ENCODE results near the gene DISC1.
"Not testable (repeated sequence)": the region's sequence is repeated elsewhere in the genome, so short reads cannot be mapped to it uniquely, and the experiment has no call there.

DISC1 gene

GRCh38 chr1:231733063-231733462 lies 106.5 kb downstream of the DISC1 start:
- DNase-seq (ENCODE audit: low read depth), result no peak

DNA sequence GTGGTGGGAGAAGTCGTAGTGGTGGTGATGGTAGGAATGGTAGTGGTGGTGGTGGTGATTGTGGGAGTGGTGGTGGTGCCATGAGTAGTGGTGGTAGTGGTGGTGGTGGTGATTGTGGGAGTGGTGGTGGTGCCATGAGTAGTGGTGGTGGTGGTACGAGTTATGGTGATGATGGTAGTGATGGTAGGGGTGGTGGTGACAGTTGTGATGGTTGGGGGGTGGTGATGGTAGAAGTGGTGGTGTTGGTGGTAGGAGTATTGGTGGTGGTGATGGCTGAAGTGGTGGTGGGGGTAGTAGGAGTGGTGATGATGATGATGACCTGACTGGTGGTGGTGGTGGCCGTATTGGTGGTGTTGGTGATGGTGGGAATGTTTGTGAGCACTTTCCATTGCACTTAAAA lies 107.1 kb downstream of the DISC1 start:
- no peak for DNase-seq (ENCODE audit: low read depth)

DNA sequence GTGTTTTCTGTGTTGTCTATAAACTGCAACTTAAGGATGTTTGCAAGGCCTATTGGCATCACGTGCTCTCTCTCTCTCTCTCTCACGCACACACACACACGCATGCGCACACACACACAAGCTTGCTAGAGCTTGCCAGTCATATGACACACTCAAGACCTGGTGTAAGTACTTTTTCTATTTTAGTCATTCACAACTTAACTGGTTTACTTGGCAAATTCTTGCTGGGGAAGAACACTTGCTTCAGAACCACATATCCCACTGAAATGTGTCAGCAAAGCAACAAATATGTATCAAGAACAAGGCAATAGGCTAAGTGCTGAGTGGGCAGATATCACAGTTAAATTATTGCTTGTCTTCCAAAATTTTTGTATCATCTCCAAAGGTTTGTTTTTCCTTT lies 107.8 kb downstream of the DISC1 start:
- DNase-seq (ENCODE audit: low read depth), result no peak

DNA sequence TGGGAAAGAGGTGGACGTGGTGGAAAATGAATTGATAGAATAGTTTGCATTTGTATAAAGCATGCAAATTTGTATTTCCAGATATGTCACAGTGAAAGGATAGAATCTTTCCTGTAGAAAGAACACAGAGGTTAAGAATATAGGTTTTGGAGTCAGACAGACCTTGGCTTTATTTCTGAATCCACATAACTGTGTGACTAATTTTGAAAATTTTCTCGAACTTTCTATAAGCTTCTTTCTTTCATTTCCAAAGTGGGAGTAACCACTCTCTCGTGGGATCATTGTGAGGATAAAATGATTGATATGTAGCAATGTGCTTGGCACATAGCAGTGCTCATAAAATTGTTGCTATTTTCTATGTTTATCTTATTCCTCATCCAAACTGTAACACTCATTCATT lies 108.8 kb downstream of the DISC1 start:
- no peak for DNase-seq (ENCODE audit: low read depth)

- no peak for DNase-seq (ENCODE audit: low read depth)
Measured at GRCh38 chr1:231735941-231736340, 109.4 kb downstream of the DISC1 start.

GRCh38 chr1:231736464-231736863 lies 109.9 kb downstream of the DISC1 start:
- DNase-seq (ENCODE audit: low read depth), result no peak

DNA sequence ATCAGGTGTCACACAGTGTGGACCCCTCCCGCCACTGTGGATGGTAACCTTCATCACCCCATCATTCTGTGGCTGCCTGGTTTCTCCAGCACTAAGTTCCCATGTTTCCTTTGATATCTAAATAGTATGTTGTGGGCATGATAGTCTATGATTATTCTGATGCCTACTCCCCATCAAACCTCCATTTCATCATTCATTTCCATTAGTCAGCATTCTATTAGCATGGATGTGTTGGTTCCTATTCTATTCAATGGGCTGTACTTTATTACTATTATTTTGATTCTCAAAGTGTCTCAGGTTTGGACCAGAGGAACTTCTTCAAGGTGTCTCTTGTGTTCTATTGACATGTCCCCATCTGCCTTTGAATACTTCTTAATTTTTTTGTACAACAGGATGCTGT lies 112.0 kb downstream of the DISC1 start:
- DNase-seq (ENCODE audit: low read depth), result no peak

DNA sequence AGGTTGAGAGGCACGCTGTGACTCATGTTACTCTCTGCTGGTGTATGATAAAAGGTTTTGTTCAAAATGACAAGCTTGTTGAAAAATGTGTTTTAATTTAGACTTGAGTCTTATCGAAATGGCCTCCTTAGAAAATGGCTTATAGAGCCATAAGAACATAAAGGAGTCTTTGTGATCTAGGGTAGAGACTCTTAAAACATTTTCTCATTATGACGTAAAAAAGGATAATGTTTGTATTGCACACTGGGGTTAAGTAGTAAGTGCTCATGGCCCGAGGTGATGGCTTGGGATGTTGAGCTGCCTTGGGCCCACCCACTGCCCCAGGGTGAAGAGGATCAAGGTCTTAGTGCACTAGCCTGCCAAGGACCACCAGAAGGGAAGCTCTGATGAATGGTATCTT lies 117.4 kb downstream of the DISC1 start:
- DNase-seq (ENCODE audit: low read depth), result no peak

DNA sequence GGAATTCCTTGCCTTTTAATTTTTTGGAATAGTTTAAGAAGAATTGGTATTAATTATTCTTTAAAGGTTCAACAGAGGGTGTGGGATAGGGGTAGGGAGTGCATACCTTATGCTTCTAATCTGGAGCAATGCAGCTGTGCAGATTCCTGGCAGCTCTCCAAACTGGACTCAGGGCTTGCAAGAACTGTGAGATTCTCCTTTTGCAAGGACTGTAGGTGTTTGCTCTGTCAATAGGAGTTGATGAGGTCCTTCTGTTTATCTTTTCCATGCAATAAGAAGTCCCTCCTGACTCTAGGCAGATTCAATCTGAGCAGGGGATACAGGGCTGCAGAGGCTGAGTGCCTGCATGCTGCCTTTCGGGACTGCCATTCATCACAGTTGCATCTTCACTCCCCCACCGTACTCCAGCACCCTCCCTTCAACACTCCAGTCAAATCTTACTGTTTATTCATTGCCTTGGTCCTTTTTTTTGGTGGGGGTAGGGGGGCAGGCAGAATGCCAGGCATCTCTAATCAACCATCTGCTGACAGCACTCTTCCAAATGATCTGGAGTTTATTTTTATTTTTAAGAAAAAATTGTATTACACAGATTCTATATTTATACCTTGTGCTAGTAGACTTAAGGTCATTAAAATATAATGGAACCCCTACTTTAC lies 122.3 kb downstream of the DISC1 start:
- DNase-seq (ENCODE audit: low read depth), result no peak

DNA sequence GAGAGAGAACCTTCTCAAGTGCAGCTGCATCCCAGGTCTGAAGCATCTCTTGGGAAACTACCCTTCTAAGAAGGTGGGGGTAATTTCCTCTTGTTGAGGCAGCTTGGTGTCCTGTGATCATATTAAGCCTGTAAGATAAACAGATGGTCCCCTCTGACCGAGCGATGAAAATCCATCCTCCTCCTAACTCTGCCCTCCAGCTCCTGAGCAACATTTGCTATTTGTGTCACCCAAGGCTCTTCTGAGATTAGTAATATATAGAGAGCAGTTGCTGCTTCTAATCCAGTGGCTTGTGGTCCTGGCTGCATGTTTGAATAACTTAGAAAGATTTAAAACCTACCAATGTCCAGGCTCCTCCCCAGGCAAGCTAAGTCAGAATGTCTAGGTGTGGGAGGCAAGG lies 123.7 kb downstream of the DISC1 start:
- no peak for DNase-seq (ENCODE audit: low read depth)

- DNase-seq (ENCODE audit: low read depth), result no peak
Measured at GRCh38 chr1:231750818-231751362, 124.3 kb downstream of the DISC1 start.

GRCh38 chr1:231751415-231751814 lies 124.8 kb downstream of the DISC1 start:
- DNase-seq (ENCODE audit: low read depth), result no peak

DNA sequence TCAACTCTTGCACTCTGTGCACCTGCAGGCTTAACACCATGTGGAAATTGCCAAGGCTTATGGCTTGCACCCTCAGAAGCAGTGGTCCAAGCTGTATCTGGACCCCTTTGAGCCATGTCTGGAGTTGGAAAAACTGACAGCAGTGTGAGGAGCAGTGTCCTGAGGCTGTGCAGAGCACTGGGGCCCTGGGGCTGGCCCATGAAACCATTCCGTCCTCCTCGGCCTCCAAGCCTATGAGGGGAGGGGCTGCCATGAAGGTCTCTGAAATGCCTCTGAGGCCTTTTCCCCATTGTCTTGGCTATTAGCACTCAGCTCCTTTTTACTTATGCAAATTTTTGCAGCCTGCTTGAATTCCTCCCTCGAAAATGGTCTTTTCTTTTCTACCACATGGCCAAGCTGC lies 126.7 kb downstream of the DISC1 start:
- no peak for DNase-seq (ENCODE audit: low read depth)

DNA sequence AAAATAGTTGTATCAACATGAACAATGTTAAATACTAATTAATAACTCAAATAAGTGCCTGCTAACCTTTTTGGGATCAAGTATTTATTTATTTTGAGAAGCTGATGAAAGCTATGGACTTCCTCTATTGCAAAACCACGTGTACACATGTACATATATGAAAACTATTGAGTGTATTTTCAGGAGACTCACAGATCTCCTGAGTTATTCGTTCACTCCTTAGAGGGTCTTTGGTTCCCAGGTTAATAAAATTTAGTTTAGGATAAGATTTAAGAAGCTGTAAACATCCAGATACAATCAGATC lies 130.5 kb downstream of the DISC1 start:
- DNase-seq (ENCODE audit: low read depth), result no peak

DNA sequence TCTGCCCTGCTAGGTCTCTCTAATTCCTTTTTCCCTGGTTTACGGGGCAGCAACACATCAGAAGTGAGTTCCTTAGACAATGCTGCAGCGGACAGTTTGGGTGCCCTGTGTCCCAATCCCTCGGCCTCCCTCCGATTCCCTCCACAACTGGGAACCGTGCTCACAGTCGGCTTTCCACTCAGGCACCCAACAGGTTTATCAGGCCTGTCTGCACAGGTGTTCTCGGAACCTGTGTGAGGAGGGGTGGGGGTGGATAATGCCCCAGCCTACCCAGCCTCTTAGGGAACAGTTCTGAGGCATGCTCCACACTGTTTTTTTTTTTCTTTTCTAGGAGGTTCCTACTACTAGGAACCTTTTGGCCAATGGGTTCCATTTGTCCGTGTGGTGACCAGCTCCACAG lies 131.2 kb downstream of the DISC1 start:
- no peak for DNase-seq (ENCODE audit: low read depth)

DNA sequence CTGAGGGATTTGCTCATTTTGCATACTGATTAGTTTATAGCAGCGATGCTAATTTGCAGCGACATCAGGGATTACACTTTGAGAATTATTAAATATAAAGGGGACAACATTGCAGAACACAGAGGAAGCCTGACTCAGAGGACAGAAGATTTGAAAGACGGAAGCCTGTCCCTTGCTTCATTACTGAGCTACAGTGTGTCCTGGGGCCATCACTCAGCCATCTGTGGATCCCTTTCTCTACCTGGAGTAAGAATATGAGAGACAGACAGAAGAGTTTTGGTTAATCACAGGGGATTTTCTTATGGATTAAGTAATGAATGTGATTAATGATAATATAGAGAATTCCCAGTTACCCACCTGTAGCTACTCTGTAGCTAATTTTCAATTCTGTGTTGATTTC lies 134.7 kb downstream of the DISC1 start:
- DNase-seq (ENCODE audit: low read depth), result no peak

GRCh38 chr1:231761747-231762541 lies 135.4 kb downstream of the DISC1 start:
- no peak for DNase-seq (ENCODE audit: low read depth)

- no peak for DNase-seq (ENCODE audit: low read depth)
Measured at GRCh38 chr1:231763456-231763855, 136.9 kb downstream of the DISC1 start.

GRCh38 chr1:231765825-231766224 lies 139.2 kb downstream of the DISC1 start:
- DNase-seq (ENCODE audit: low read depth), result not testable (repeated sequence)

GRCh38 chr1:231767471-231767870 lies 140.9 kb downstream of the DISC1 start:
- no peak for DNase-seq (ENCODE audit: low read depth)

- DNase-seq (ENCODE audit: low read depth), result no peak
Measured at GRCh38 chr1:231768416-231768815, 141.8 kb downstream of the DISC1 start.

- no peak for DNase-seq (ENCODE audit: low read depth)
Measured at GRCh38 chr1:231770506-231771175, 144.1 kb downstream of the DISC1 start.

DNA sequence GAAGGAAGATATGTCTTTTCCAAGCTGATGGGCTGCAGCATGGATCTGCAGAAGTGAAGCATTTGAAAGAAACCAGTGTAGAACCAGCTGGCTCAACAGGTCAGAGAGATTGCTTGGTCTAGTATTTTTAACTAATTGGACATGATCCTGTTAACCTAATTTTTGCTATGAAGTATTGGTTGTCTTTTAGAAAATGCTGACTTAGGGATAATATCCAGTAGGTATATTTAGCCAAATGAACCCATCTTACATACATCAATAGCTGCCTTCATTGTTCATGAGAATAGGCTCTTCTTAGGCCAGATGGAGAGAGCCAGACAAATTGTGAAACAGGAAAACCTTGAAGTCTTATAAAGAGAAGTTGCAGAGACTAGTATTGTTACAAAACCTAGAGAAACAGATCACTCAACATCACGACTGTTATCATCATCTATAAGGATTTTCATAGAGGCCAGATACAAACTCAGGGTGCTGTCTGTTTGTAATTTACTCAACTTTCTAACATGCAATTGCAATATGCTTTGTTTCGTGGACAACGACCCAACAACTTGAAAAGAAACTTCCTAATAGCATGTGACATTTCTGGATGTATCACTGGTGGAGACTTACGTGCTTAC lies 148.2 kb downstream of the DISC1 start:
- DNase-seq (ENCODE audit: low read depth), result no peak
